GM21737 (cell line): Measurements from ENCODE around the gene ALOX5AP.

Experiments used
- ATAC-seq: cut with Tn5 transposase; IDR thresholded peaks from one replicate; pipeline ENCODE4 v1.9.1; 2021; ENCODE audit warnings: mild to moderate bottlenecking, moderate library complexity; ENCODE audit not compliant: unreplicated experiment

ALOX5AP gene

DNA sequence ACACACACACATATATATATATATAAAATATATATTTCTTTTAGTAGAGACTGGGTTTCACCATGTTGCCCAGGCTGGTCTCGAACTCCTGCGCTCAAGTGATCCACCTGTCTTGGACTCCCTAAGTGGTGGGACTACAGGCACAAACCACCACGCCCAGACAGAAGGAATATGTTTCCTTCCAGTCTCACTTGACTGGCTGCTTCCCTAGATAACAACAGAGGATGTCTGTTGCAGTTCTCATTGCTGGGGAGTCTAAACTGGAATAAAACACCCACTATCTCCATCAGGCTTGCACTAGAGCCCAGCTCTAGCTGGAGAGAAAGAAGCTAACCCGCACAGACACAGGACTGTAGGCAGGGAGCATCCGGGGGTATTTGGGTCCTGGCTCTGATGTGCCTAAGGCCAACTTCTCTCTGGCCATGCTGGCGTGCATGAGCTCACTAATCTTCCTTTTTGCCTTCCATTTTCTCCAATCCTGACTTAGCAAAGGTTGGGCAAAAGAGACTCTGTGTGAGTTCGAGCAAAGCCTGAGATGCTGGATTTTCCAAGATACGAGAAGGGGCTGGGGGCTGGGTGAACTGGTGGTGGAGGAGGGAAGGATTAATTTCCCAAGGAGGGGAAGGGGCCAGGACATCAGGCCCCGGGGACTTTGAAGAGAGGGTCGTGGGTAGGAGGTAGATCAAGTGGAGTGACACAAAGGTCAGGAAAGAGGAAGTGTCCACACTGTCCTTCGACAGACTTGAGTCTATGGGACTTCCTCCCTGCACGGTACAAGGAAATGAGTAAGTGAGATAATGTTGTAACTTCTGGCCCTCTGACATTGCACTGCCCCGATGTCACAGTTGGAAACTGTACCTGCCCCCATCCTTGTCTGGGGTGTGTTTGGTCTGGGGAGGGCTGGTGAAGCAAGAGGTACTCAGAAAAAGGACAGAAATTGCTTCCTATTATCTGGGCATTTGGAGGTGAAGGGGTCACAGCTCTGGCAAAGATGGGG lies 22.5 kb upstream of the ALOX5AP start:
- no peak for ATAC-seq

DNA sequence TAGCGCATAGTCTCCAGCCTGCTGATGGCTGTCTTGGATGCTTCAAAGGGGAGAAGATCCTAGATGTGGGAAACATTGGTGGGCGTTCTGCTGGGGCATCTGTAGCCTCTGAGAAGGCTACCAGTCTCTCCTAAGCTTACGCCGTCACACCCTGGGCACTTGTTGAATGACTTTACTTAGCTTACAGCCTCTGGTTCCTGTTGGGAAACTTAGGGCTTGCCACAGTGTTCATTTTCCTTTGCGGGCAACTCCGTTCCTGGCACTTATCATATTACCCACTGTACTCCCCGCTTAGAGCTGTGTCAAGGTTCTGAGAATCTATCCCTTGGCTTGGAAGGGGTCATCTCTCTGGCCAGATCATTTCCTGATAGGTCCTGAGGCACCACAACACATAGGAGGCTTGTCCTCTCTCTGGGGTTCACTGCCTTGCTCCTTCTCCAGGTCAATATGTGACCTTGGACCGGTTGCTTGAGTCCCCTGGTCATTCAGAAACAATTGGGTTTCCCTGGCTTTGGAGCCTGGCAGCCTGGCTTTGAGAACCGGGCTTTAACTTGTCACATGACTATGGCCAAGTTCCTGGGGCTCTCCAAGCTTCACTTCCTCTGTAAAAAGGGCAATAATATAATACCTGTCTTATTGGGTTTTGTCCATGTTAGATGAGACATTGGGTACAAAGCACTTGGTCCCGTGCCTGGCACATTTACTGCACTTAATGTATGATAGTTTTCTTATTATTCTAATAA lies 20.5 kb upstream of the ALOX5AP start:
- no peak for ATAC-seq

DNA sequence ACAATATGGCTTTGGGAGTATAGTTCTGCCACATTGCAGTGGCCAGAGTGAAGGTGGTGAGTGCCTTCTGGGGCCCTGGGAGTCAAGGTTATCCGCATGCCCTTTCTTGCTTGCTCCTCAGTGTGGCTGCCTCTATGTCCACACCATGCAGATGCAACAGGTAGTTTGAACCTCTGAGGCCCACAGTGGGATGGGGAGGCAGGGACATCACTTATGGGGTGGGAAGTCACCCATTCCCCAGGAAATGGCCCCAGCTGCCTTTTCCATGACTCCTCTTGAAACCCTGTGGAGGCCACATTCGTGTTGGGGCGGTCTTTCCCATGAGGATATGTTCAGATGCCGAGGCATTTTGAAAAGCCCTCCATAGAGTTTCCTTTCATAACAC lies 20.0 kb upstream of the ALOX5AP start:
- ATAC-seq = no peak

DNA sequence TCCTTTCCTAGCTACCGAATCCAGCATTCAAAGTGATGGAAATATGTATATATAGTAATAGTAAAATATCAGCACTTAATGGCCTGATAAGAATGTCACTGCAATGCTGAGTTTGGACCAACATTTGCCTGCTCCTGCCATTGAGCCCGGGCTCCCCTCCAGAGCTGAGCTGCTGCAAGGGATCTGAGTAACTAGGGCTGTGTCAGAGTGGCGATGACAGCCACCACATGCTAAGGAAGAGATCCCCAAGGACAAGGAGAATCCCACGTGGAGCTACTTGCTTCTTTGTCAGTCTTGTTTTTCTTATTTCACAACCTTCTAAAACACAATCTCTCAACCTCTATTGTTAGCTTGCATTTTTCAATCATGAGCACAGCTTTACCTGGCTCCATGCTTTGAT lies 19.5 kb upstream of the ALOX5AP start:
- ATAC-seq = no peak

DNA sequence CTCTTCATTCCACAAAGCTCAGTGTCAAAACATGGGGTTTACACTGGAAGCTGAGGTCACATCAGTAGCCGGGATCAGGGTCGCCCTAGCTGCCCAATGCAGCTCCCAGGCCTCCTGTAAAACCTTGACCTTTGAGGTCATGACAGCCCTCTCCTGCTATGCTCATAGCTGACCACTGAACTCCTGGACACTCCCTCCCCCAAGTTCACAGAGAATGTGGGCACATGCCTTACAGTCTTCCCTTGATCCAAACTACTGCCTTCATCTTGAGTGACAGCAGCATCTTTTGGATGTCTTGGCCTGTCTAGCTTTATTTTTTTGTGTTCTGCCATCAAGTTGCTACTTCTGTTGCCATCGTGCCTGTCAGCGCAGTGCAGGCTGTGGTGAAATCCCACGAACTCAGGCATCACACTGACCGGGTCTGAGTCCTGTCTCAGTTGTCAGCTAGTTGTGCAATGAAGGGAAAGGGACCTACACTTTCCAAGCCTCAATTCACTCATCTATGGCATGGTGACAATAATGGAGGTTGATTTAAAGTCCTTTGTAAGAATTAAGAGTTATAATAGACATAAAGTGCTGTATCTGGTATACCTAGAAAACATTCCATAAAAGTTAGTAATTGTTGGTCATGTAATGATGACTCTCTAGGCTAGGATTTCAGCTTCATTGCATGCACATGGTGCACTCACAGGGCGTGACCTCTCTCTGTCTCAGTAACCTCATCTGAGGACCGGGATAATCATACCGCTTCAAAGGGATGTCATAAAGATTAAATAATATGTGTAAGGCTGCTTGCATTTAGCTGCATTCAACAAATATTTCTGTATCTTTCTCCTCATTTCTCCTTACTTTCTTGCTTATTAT lies 16.4 kb upstream of the ALOX5AP start:
- no peak for ATAC-seq

DNA sequence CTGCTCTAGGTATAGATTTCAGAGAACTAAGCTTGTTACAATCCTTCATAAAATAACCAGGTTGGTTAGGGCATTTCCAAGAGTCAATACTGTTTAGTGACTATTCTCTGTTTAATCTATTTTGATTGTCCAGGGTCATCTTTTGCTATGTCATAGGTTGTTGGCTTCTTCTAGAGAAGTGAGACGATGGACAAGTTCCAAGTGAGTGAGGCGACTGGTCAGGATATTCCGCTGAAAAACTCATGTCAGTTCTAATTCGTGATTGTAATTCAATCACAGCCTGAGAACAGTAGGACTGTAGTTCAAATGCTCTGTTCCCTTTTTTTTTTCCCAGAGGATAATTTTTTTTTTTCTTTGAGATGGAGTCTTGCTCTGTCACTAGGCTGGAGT lies 15.8 kb upstream of the ALOX5AP start:
- no peak for ATAC-seq

DNA sequence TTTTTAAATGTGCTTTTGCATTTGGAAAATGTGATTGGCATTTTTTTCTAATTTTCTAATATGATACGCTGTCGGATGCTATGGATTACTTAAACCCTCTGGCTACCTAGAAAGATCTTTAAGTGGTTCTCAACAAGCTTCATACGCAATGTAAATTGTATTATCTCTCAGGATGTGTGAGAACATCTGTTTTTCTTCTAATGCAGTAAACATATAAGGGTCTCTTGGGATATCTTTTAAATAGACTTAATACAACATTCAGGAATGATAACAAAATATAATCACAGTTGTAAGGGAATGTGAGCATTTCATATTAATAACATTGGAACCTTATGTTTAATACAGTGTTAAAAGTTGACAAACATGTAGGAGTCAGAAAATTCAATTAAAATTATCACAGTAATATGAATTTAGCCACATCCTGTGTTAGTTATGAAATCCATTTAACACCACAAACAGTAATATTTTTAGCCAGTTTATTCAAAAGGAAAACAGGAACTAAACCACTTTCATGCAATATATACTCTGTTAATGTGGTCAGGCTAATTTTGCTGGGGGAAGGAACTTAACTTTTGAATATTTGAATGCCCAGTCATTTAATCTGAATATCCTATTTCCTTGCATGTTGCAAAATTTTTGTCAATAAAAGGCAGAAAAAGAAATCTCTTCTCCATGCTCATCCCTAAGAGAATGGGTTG lies 15.0 kb upstream of the ALOX5AP start:
- ATAC-seq = peak; percentile 76

DNA sequence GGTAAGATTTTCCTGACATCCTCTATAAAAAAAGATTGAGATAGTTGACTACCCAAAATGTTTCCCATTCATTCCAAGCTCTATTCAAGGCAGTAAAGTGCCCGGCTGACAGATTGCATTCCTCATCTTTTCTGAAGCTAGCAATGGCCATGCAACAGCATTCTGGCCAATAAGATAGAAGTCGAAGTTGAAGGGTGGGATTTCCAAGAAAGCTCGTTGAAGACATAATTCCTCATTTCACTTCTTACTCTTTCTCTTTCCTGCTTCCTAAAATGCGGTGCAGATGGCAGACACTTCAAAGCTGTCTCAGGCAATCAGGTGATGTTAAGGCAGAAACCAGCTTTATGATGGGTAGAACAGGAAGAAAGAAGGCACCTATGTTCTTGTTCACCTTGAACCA lies 13.4 kb upstream of the ALOX5AP start:
- no peak for ATAC-seq

DNA sequence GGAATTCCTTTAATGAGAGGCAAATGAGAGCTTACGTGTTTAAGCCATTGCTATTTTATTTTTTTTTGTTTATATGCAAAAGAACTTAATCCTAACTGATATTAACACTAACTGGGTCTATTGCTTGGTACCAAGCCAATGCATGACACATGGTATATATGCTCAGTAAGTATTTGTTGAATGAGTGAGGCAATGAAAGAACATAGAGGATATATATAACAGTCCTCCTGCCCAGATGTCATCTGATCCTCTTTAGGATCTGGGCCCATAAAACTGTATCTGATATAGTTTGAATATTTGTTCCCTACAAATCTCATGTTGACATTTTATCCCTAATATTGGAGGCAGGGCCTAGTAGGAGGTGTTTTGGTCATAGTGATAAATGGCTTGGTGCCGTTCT lies 13.0 kb upstream of the ALOX5AP start:
- ATAC-seq = no peak

DNA sequence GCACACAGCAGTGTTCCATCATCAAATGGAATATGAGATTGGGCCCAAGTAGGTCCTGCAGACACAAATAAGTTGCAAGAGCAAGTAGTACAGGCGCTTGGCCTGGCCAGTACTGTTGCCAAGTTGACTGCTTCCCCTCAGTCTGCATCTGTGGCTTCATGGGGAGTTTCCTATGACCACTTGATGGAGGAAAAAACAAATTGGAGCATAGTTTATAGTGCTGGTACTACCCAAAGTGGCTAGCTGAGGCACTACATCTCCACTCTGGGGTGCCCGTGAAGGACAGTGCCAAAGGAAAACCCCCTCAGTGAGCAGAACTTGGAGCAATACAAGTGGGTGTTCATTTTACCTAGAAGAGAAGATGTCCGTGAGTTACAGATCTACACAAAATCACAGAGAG lies 10.6 kb upstream of the ALOX5AP start:
- no peak for ATAC-seq

DNA sequence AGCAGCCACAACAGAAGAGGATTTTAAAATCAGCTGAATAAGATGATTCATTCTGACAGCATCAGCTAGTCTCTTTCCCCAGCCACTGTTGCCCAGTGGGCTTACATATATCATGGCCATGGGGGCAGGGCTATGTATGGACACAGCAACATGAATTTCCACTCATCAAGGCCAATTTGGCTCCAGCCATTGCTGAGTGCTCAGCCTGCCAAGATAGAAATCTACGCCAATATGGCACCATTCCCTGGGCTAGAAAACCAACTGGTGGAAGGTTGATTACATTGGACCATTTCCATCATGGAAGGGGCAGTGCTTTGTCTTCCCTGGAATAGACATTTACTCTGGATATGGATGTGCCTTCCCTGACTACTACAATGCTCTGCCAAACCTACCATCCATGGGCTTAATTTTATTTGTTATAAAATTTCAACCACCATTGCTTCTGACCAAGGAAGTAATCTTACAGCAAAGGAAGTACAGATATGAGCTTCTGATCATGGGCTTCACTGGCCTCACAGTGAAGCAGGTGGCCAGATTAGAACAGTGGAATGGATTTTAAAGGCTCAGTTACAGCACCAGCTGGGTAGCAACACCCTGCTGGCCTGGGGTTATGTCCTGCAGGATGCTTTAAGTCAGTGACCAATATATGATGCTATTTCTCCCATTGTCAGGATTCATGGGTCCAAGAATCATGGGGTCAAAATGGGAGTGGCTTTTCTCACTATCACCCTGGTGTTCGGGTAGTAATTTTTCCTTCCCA lies 9.8 kb upstream of the ALOX5AP start:
- ATAC-seq = no peak

DNA sequence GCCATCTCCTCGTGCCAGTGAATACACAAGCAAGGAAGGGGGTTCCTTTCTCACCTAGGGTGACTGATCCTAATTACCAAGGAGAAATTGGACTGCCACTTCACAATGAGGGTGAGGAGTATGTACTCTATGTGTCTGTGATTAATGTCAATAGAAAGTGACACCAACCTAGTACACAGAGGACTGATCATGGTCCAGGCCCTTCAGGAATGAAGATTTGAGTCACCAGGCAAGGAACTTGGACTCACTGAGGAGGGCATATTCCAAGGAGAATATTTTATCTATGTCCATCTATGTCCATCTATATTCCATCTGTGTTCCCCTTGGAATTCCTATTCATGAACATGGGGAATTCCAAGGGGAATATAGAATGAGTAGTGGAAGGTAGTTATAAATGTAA lies 9.2 kb upstream of the ALOX5AP start:
- ATAC-seq = no peak

DNA sequence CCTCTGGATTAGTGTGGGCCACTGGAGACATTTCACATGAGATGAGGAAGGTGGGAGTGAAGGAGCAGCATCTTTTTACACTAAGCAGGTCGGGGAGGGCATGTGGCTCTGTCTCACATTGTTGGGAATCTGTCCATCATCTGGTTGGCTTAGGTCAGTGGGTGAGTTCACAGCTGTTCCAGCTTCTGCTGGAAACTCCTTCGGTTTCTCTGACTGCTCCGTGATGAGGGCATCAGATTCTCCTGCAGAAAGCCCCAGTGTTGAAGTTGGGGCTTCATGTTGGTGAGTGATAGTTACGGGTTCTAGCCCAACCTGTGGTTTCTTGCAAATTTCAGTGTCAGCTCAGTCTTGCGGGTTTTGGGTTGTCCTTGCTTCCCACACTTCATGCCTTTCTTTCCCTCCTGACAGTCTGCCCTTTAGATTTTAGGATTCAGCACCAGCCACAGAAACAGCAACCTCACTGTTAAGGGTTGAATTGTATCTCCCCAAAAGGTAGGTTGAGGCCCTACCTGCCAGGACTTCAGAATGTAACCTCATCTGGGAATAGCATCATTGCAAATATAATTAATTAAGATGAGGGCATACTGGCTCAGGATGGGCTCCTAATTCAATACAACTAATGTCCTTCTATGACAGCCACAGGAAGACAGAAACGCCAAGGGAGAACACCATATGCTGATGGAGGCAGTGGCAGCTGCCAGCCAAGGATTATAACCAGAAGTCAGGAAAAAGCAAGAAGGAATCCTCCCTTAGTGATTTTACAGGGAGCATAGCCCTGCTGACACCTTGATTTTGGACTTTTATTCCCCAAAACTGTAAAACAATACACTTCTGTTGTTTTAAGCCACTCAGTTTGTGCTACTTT lies 7.6 kb upstream of the ALOX5AP start:
- ATAC-seq = no peak

DNA sequence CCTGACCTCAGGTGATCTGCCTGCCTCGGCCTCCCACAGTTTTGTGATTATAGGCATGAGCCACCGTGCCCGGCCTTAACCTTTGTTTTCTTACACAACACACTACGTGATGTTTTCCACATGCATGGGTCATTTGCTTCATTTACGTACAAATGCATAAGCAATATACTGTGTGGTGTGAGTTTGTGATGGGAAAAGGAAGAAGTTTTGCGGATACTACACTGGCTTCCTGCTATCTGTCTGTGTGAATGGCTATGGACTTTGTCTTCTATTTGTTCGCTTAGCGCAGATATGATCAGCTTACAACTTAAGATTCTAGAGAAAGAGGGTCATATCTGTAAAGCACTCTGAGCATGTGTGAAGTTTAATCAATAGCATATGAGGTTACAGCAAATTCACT lies 5.5 kb upstream of the ALOX5AP start:
- ATAC-seq = no peak

DNA sequence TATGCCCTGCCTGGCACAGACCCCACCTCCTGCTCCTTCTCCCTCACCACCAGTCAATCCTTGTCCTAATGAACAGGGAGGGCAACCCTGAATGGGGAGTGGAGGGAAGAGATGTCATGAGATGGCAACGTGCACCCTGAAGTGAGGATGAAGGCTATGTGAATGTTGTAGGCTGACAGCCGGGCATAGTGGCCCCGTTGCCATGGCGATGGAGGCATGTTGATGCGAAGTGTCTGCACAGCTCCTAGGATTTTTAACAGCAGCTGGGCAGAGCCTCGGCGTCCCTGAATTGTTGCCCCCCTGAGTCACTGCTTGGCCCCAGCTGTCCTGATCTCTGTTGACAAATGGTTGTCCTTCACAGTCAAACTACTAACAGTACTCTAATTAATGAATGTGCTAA lies 4.8 kb upstream of the ALOX5AP start:
- no peak for ATAC-seq

DNA sequence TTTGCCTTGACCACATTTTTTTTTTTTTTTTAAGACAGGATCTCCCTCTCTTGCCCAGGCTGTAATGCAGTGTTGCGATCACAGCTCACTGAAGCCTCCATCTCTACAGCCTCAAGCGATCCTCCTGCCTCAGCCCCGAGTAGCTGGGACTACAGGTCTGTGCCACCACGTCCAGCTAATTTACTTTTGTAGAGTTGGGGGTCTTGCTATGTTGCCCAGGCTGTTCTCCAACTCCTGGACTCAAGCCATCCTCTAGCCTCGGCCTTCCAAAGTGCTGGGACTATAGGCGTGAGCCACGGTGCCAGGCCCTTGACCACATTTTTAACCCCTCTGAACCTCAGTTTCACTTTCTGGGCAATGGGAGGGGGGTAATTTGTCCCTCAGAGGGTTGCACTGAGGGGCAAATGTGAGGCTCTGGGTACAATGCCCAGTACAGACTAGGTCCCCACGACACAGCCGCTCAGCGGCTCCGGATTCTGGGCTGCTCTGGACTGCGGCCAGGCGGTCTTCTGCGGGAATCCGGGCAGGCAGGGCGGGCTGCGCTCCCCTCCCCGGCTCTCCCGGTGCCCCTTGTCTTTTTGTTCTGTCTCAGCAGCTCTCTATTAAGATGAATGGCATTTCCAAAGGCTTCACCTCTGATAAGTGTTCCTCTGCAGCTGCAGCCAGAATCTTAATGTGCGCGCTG lies 3.8 kb upstream of the ALOX5AP start:
- no peak for ATAC-seq

DNA sequence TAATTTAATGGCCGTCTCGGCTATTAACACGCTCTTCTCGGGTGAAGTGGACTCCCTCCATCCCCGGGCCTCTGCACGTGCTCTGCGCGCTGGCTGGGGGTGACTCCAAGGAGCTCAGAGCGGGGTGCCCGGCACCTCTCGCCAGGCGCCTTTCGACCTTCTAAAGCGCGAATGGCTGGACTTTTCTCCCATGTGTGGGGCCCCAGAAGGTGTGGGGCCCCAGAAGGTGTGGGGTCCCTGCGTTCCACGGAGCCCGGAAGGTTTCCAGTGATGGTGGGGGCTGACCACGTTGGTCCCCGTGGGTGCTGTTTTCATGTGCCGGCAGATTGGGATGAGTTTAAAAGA lies 3.3 kb upstream of the ALOX5AP start:
- no peak for ATAC-seq

DNA sequence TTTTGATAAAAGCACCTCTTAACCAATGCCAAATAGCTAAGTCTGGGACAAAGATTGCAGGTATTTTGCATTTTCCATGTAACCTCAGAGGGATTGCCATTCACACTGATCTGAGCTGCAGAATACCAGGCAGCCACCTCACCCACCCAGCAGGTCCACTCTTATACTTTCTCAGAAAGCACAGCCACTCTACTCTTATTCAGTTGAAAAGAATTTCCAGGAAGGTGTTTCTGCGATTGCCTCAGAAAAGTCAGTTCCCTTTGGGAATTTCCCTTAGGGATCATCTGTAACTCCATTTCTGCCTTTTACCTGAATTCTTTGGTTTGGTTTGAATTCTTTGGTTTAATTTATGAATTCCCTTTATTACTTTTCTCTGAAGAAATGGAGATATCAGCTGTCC lies 904 bp upstream of the ALOX5AP start:
- ATAC-seq = no peak

DNA sequence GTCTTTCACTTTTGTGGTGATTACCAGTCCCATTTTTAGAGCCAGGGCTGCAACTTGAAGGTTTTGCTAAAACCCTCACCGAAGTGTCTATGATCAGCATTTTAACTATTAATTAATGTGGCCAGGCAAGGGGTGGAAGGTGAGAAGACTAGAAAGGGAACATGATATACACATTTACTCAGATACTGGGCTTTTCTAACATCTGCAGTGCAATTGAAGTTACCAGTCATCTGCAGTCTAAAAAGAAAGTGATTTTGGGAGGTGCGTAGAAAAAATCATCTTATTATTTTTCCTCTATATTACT lies 481 bp downstream of the ALOX5AP start:
- peak; percentile 16 for ATAC-seq
